Midbrain (tissue), 1 donor: ENCODE measurements around the gene MRPS12.
A peak's percentile ranks its signal among the peaks of the same experiment; 100 is the strongest.
"Not testable (repeated sequence)": the region's sequence is repeated elsewhere in the genome, so short reads cannot be mapped to it uniquely, and the experiment has no call there.

ENCODE experiments used
- DNase-seq: peaks from one replicate; lab custom pipeline; 2025; lab: John Stamatoyannopoulos, UW

The MRPS12 gene

DNA sequence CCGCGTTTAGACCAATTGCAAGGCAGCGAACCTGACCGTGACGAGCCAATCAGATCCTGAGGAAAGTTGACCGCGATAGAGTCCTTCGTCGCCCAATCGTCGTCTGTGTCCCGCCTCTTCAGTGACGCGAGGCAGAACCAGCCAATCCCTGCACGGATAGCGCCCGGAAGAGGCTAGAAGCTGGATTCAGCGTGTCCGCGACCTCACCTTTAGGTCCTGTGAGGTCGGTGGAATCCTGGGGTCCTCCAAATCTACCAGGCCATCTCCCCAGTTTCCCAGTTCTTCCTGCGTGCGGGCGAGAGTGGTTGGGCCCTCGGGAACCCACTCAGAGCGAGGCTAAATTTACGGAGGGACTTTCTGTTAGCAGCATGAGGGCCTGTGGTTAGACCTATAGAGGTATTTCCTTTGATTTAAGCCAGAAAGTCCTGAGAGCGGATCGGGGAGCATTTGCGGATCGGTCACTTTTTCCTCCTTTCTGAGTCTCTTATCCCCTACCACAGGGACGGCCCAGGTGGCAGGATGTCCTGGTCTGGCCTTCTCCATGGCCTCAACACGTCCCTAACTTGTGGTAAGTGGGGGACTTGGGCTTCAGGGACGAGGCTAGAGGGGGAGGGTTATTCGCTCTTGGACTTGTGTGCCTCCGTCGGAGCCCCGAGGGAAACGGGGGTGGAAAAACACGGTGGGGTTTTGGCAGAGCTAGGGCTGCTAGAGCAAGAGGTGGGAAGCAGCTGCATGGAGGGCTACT lies at the start of gene MRPS12:
Gene MRPS12 (plus strand): TSS at position 169 of the 745 bp plus-strand sequence. CDS start 351 bp downstream, at position 520.
- DNase-seq: peak; percentile 99

DNA sequence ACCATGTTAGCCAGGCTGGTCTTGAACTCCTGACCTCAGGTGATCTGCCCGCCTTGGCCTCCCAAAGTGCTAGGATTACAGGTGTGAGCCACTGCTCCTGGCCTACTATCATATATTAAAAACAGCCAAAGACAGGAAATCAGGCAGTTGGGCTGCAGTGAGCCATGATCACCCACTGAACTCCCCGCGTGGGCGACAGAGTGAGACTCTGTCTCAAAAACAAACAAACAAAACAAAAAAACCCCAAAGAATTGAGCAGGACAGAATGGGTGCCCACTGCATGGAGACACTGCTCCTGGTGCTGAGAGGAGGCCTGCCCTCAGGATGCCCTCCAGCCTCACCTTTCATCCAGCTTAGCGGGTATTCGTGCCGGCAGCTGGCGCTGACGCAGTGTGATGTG lies 47.5 kb upstream of the MRPS12 start:
- DNase-seq: no peak

DNA sequence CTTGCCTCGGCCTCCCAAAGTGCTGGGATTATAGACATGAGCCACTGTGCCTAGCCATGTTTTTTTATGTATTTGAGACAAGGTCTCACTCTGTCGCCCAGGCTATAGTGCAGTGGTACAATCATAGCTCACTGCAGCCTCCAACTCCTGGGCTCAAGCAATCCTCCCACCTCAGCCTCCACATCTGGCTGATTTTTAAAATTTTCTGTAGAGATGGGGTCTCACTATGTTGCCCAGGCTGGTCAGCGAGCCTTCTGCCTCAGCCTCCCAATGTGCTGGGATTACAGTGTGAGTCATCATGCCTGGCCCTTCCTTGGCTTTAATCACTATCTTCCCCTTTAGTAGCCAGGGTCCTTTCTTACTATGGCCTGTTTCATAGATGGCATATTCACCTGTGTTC lies 46.1 kb upstream of the MRPS12 start:
- not testable (repeated sequence) for DNase-seq

DNA sequence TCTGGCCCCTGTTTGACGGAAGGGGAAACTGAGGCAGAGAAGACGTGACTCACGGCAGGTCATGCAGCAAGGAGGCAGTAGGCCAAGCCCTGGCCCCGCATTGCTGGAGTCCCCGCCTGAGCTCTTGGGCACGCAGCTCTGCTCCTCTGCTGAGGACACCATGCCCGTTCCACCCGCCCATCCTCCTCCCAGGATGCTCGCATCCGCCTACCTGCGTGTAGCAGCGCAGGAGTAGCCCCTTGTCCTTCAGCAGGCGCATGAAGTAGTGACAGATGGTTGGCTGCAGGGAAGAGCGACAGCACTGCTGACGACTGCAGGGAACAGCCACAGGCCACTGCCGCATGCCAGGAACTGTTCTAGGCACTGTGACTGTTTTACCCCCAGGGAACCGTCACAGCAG lies 41.9 kb upstream of the MRPS12 start:
- DNase-seq: no peak

DNA sequence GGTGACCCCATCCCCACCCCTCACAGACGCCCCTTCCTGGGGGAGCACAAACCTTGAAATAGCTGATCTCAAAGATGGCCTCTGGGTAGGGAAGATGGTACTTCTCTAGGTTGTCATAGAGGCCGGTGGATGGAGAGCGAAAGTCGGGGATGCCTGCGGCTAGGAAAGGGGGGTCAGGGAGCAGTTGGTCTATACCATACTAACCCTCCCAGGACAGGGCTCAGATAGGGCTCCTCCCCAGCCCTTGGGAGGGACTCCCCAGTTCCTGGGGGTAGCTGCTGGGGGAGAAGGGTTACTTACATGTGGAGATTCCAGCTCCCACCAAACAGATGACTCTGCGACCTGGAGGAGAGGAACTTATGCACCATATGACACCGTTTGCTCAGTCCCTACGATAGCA lies 40.9 kb upstream of the MRPS12 start:
- no peak for DNase-seq

DNA sequence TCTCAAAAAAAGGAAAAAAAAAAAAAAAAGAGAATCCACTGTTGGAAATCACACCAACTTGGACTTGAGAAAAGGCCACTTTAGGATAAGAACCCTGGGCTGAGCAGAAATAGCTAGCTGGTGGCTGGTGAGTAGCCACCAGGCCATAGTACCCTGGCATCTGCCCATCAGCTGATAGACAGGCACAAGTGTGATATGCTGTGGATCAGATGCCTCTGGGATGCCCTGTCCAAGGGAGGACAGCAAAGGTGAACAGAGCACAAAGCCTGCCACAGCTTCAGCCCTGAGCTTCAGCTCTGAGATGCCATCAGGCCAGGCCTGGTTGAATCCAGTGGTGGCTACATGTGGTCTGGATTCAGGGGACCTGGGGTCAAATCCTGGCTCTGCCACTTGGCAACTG lies 40.1 kb upstream of the MRPS12 start:
- DNase-seq: no peak

DNA sequence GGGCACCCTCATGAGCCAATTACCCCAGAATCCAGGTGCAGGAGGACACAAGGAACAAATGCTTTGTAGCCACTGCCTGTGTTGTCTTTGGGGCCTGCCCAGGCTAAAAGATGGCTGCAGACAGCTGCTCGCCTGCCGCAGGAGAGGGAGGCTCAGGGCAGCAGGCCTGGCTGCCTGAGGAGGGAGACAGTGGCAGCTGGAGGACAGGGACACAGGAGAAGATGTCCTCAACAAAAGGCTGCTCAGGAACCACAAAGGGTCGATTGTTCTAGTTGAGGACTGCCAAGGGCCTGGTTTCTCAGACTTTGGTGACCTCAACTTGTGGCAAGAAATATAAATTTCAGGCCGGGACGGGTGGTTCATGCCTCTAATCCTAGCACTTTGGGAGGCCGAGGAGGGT lies 39.0 kb upstream of the MRPS12 start:
- DNase-seq: peak; percentile 48

DNA sequence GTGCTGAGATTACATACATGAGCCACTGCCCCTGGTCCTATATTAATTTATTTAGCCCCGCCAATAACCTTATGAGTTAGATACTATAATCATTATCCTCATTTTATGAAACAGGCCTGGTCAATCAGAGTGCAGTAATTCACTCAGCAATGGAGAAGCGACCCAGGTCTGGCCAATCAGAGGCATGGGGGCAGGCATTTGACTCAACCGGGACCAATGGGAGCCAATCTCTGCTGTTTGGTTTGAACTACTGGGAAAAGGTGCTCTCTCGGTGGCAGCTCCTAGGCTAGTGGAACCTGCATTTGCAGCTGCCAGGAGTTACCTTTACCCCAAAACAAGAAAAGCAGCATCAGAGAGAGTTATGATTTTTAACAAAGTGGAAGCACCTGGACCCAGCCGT lies 37.9 kb upstream of the MRPS12 start:
- DNase-seq: no peak

DNA sequence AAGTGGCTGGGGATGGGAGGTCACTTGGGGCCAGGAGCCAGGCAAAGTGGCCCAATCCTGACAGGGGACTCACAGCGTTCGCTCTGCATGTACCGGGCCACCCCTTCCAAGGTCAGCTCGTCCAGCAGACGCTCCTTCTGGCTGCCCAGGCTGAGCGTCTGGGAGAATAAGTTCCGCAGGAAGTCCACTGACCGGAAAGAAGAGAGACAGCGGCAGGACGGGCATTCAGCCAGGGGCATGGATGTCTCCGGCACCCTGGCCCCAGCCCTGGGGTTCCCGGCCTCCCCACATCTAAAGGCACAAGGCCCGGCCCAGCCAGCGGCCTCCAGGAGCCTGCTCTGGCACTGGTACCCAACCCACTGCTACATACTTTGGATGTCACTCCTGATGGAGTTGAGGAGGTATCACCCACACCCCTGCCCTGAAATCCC lies 37.4 kb upstream of the MRPS12 start:
- no peak for DNase-seq

DNA sequence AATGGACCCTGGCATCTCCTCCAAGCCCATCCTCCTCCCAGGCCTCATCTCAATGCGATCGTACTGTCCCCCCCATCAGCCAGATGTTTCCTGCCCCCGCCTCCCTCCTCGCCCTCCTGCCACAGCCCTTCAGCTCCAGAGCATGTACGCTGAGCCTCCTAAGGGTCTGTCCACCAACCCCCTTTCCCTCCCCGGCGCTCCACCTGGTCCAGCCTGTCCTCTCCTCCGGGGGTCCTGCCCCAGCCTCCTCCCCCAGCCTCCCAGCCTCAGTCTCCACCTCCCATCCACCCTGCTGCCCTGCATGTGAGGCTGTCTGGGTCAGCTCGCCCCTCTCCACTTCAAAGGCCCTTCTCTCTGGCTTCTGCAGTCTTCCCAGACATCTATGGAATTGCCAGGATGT lies 35.8 kb upstream of the MRPS12 start:
- no peak for DNase-seq

DNA sequence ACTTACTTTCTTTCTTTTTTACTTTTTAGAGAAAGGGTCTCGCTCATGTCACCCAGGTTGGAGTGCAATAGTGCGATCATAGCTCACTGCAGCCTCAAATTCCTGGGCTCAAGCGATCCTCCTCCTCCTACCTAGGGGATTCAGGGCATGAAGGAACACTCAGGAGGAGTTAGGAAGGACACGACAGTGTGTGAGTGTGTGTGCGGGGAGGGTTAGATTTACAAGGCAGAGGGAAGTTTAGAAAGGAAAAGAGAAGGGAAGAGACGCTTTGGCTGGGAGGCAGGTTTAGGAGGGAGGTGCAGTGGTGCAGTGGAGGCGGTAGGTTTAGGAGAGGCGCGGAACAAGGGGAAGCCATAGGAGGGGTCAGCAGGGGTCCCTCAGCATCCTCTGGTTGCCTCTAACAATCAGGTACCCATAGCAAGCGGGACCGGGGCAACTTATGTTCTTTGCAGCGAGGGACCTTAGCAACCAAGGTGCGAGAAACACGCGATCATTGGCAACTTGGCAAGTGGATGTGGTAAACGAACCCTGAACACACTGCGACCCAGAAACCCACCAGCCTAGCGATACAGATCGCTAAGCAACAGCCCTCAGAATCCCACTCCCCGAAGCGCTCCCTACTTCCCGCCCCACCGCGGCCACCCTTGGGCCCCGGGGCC lies 31.8 kb upstream of the MRPS12 start:
- DNase-seq: no peak

DNA sequence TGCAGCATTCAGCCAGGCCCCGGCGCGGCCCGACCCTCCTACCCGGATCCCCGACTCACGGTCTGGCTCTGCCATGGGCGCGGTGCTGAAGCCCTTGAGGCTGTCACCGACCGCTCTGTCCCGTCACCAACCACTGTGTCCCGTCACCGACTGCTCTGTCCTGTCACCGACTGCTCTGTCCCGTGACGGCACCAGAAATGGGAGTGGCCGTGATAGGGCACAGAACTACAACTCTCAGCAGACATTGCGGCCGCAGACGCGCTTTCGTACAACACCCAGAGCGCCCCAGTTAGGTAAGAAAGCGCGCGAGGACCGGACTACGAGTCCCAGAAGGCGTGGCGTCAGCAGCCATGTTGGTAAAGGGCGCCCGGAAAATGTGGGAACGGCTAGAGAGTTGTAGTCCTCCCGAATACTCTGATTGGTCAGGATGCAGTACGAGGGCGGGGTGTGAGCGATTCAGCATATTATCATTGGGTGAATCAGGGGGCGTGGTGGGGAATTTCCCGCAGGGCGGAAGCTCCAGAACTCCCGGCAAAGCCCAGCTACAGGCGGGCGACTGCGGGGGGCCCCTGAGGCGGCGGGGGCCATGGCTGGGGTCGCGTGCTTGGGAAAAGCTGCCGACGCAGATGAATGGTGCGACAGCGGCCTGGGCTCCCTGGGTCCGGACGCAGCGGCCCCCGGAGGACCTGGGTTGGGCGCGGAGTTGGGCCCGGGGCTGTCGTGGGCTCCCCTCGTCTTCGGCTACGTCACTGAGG lies 31.1 kb upstream of the MRPS12 start, which contains the start of the genes NFKBIB and SIRT2:
Gene NFKBIB (plus strand): TSS at position 523 of the 755 bp plus-strand sequence. CDS start 64 bp downstream, at position 587.
Gene SIRT2 (minus strand): TSS at position 172 of the 755 bp plus-strand sequence. CDS start 97 bp downstream, at position 75.
- DNase-seq: peak; percentile 100

DNA sequence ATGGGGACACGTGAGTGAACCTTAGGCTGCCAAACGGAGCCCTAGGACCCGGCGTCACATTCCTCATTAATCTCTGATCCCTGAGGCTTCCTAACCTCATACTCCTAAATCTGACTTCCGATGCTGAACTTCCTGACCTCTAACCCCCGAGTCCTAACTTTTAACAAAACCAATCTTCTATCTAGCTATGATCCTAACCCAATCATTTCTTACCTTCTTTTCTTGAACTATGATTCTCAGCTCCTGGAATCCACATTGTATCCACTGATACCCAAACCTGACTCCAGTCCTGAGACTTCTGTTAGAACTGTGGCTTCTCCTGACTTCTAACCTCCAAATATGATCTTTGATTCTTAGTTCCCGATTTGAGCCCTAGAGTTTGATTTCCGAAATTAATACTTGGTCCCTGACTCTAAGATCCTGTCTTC lies 30.5 kb upstream of the MRPS12 start:
- peak; percentile 82 for DNase-seq

DNA sequence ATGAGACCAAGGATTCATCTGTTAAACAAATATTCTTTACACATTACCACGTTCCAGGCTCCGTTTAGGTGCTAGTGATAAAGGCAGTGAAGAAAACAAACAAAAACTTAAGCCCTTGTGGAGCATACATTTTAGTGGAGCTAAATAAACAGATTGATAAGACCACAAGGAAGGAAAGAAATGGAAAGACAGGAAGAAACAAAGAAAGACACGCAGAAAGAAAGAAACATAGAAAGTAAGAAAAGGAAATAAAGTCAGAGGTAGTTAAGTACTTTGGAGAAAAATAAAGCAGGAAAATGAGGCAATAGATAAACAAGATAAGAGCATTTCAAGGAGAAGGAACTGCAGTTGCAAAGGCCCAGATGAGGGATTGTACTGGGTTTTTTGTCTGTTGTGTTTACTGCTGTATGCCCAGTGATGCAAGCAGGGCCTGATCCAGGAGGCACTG lies 30.0 kb upstream of the MRPS12 start:
- no peak for DNase-seq

DNA sequence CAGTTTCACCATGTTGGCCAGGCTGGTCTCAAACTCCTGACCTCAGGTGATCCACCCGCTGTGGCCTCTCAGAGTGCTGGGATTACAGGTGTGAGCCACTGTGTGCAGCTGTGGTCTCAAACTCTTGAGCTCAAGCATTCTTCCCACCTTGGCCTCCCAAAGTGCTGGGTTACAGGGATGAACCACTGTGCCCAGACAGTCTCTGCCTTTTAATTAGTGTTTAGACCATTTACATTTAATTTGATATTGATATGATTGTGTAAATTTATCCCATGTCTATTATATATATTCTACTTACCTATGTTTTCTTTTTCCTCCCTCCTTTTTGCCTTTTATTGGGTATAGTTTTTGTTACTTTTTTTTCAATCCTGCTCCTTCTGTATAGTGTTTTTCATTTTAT lies 29.1 kb upstream of the MRPS12 start:
- no peak for DNase-seq

DNA sequence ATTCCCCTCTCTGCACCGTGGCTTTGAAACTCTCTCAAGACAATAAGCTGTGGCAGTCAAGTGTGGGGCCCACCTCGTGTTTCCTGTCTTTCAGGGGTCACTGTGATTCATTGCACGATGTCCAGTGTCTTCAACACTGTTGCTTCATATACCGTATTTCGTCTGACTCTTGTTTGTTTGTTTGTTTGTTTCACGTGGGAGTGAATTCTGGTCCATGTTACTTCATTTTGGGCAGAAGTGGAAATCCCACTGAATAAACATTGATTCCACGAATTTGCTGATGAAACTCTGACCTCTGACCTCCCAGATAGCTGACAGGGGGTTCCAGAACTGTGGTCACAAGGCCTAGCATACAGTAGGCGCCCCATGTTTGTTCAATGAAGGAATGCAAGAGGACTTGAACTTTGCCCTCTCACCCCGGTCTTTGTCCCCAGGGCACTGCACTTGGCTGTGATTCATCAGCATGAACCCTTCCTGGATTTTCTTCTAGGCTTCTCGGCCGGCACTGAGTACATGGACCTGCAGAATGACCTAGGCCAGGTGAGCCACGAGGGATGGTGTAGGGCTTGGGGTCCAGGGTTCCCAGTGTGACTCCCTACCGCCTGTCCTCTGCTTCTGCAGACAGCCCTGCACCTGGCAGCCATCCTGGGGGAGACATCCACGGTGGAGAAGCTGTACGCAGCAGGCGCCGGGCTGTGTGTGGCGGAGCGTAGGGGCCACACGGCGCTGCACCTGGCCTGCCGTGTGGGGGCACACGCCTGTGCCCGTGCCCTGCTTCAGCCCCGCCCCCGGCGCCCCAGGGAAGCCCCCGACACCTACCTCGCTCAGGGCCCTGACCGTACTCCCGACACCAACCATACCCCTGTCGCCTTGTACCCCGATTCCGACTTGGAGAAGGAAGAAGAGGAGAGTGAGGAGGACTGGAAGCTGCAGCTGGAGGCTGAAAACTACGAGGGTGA lies 25.9 kb upstream of the MRPS12 start:
- DNase-seq: no peak

DNA sequence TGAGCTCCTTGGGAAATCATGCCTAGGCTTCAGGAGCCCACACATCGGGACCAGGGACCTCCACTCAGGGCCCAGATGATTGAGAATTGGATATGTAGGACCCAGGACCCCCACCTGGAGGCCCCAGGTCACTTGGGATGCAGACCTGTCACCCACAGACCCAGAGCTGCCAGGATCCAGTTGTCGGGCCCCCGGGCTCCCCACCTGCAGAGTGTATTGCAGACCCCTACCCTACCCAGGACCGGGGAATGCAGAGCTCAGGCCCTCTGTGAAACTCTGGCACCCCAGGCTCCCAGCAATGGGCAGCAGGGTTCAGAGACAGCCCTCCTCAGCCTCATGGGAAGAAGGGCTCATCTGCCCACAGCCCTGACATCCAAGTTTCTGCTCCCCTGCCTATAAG lies 25.1 kb upstream of the MRPS12 start:
- no peak for DNase-seq

DNA sequence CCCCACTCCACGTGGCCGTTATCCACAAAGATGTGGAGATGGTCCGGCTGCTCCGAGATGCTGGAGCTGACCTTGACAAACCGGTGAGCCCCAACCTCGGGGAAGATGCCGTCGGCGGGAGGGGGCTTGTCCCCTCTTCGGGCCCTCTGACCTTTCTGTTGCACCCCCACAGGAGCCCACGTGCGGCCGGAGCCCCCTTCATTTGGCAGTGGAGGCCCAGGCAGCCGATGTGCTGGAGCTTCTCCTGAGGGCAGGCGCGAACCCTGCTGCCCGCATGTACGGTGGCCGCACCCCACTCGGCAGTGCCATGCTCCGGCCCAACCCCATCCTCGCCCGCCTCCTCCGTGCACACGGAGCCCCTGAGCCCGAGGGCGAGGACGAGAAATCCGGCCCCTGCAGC lies 23.5 kb upstream of the MRPS12 start:
- no peak for DNase-seq

DNA sequence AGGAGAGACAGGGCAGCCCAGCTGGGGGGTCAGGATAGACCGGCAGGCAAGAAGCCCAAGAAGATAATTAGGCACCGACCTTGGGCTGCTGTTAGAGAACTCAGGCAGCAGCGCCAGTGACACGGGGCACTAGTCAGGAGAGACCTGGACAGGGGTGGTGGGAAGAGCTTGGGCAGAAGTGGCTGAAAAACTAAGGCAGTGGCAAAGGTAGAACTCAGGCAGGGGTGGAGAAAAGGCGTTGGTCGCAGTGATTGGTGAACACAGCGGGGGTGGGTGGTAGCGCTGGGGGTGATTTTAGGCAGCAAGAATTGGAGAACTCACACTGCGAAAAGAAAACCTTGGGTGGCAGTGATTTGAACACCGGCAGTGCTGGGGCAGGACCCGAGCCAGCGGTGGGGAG lies 23.1 kb upstream of the MRPS12 start:
- DNase-seq: no peak

DNA sequence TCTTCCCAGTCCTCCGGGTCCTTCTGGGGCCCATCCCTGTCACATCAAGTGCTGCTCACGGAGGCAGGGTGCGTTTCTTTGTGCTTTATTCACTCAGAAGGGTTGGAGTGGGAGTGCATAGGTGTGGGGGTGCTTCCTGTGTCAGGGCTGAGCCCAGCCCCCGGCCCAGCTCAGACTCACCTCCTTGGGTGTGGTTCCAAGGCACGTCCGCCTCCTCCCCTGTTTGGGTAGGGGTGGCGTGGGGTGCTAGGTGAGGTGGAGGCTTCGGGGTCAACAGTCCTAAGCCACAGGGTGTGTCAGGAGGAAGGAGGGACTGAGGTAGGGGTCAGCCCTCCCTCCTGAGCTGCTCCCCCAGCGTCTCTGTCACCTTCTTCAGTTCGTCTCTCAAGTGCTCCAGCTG lies 21.8 kb upstream of the MRPS12 start:
- DNase-seq: no peak

DNA sequence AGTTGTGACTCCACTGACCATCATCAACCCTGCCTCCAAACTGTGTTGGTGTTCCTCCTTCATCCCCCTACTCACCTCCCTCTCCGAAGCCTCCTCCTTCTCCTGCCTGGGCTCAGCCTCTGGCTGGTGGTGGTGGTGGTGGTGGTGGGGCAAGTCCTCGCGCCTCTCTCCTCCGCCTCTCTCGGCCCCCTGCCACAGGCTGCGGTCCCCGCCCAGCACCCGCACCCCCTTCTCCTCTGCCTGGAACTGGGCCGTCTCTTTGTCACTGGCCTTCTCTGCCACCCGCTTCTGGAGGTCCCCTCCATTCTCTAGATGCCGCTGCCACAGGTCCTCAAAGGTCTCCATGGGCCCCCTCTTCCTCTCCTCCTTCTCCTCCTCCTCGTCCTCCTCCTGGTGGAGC lies 20.3 kb upstream of the MRPS12 start:
- no peak for DNase-seq
